GM18526 (cell line): ENCODE data around the gene REPIN1.

ENCODE experiments used
- POLR2A ChIP-seq: IDR thresholded peaks from 3 replicates; pipeline ENCODE4 v1.6.1; 2011; ENCODE audit not compliant: insufficient read length; ENCODE audit errors: extremely low read depth

REPIN1 gene

DNA sequence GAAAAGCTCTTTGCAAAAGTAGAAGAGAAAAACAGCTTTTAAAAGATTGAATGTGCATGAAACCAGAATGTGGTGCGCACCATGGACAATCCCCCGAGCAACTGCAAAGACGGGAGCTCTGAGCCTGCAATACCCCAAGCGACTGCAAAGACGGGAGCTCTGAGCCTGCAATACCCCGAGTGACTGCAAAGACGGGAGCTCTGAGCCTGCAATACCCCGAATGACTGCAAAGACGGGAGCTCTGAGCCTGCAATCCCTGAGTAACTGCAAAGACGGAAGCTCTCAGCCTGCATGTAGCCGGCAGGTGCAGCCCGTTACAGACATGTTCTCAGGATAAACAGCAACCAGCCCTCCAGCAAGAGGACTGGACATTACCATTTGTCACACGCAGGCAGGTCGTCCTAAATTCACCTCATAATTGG is 16.7 kb downstream of the REPIN1 start:
- TF ChIP-seq POLR2A, result no peak

DNA sequence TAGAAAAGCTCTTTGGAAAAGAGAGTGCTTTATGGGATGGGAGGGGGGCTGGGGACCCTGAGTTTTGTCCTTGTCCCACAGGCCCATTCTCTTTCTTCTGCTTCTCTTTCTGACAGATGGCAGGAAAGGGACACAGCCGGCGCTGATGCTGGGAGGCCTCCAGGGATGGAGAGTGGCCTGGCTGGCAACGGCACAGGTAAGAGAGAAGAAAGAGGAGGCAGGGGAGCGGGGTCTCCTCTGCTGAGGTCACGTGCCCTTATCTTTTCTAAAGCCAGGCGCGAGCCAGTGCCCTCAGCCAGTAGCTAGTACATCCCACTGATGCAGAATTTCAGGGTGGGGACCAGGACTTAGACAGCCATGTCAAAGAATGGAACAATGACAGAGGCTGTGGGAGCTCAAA is 19.7 kb downstream of the REPIN1 start:
- TF ChIP-seq POLR2A, result no peak

GRCh38 chr7:150388709-150389531 is 20.3 kb downstream of the REPIN1 start:
- no peak for TF ChIP-seq POLR2A

DNA sequence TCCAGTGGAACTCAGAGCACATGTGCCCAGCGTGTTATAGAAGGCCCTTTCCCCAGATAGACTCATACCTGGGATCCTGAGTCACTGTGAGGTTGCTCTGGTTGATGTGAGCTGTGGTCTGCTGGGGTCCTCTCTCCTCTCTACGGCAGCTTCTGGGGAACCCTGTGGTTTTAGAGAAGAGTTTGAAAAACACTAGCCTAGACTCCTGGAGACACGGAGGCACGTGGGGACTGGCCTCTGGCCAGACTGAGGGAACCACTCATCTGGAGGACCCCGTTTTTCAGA is 20.9 kb downstream of the REPIN1 start:
- no peak for TF ChIP-seq POLR2A

DNA sequence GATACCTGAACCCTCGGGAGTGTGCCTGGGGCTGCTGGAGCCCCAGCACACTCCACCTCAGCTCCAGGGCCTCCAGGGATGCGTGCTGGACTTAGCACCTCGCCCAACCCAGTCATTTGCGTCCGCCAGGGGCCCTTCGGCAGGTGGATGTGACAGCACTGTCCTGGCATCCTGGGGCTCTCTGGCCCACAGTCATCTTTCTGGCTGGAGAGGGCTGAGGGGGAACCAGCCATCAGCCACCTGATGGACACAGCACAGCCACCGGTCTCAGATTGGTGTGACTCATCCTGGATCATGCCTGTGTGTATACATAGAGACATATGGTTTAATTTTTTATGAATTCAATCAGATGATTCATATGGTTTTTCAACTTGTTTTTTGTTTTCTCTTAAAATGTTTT is 21.6 kb downstream of the REPIN1 start:
- no peak for TF ChIP-seq POLR2A

GRCh38 chr7:150393325-150393724 is 24.7 kb downstream of the REPIN1 start:
- TF ChIP-seq POLR2A, result no peak

- no peak for TF ChIP-seq POLR2A
Observed at GRCh38 chr7:150396426-150396825, 27.8 kb downstream of the REPIN1 start.

- TF ChIP-seq POLR2A, result no peak
Observed at GRCh38 chr7:150396851-150397260, 28.2 kb downstream of the REPIN1 start.

DNA sequence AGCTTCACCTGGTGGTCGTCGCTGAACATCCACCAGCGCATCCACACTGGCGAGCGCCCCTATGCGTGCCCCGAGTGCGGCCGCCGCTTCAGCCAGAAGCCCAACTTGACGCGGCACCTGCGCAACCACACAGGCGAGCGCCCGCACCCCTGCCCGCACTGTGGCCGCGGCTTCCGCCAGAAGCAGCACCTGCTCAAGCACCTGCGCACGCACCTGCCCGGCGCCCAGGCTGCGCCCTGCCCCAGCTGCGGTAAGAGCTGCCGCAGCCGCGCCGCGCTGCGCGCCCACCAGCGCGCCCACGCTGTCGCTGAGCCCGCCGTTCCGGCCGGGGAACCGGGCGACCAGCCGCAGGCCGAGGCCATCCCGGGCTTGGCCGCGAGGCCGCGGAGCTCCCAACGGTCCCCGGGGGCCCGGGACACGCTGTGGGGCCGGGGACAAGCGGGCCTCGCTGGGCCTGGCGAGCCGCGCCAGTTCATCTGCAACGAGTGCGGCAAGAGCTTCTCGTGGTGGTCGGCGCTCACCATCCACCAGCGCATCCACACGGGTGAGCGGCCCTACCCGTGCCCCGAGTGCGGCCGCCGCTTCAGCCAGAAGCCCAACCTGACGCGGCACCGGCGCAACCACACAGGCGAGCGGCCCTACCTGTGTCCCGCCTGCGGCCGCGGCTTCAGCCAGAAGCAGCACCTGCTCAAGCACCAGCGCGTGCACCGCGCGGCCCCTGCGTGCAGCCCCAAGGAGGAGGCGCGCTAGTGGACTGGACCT is 28.9 kb downstream of the REPIN1 start:
- TF ChIP-seq POLR2A, result no peak

GRCh38 chr7:150398108-150398964 is 29.7 kb downstream of the REPIN1 start:
- TF ChIP-seq POLR2A, result no peak

DNA sequence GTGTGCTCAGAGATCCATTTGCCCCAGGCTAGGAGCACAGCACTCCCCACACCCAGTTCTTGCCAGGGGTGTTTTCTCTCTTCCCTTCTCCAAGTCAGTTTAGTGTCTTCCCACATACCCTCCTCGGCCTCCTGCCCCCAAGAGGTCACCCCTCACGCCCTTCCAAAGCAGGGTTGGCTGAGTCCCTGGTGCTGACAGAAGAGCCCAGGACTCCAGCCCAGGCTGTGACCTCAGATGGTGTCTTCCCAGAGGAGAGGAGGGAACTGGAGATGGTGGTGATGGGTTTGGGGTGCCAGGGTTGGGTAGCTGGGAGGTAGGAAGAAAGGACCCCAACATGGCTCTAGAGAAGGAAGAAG is 30.3 kb downstream of the REPIN1 start:
- no peak for TF ChIP-seq POLR2A

DNA sequence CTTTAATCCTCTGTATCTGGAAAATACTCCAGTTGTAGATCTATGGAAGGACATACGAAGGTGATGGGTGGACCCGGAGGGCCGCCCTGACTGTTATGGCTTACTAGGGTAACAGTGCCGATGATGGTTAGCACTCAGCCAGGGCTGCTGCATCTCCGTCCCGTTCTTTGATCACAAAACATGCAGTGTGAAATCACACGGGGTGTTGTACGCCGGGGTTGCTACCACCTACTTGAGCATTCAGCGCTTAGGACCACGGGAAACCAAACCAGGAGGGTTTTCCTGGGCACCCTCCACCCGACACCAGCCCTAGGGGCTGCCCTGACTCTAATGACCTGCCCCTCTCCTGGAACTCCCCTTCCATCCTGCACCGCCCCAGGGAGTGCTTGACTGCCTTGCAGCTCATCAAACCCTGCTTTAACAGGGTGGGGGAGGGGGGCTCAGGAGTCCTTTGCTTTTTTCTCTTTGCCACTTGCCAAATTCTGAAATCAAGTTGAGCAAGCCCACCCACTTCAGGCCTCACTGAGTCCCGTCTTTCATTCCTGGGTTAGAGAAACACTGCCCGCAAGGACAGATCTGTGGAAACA is 30.9 kb downstream of the REPIN1 start:
- no peak for TF ChIP-seq POLR2A

DNA sequence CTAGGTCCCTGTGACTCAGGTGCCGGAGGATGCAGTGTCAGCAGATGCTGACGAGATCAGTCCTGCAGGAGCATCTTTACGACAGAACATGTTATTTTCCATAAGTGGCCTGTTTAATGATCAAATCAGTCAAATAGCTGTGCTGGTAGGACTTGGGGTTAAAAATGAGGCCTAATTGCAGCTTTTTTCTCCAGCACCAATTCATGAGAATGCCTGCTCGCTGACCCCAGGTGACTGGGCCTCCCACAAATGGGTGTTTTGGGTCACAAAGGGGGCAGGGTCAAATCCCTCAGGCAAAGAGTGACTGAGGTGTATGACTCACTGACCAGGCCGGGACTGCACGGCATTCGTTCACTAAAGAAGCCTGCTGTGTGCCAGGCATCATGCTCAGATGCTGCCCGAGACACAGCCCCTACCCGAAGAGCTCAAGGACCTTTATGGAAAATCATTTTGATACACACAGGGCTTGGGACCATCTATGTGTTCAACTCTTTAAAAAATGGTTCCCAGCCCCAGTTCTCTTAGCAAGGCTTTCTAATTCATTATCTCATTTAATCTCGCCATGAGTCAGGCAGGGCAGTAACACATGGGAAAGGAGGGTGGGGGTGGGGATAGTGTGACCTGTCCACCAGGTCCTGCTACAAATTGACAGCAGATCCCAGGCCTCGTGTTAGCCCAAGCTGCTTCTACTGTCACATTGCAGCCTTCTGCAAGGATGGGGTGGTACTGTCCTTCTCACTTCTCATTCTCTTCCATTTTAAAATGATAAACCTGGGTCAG is 31.6 kb downstream of the REPIN1 start:
- TF ChIP-seq POLR2A, result no peak

- TF ChIP-seq POLR2A, result no peak
Observed at GRCh38 chr7:150400788-150401423, 32.3 kb downstream of the REPIN1 start.
